Renal cortex interstitium (tissue), 11 donors: Measurements from ENCODE around the gene FBLN1. TPM values are rescaled to one million over a fixed set of nuclear protein-coding genes. Genes with fewer than 3 reads are reported as not detected.

ENCODE experiments used
- DNase-seq, 11 donors: peaks; one replicate each; pipeline ENCODE4 v3.0.0-alpha.2; 2013; ENCODE audit warnings: low read depth in 9 of 11, low spot score in 4 of 11; ENCODE audit errors: extremely low read depth in 1 of 11
- polyA plus RNA-seq, 3 donors: library from polyadenylated mRNA; unstranded; fragments of 120-200 nt; gene quantifications; one replicate each; pipeline ENCODE4 v1.2.1, GENCODE V29; 2013; ENCODE audit not compliant: insufficient read length in 3 of 3

The FBLN1 gene
- polyA plus RNA-seq, 3 donors: 92.0 to 152 (median 95.5) TPM

DNA sequence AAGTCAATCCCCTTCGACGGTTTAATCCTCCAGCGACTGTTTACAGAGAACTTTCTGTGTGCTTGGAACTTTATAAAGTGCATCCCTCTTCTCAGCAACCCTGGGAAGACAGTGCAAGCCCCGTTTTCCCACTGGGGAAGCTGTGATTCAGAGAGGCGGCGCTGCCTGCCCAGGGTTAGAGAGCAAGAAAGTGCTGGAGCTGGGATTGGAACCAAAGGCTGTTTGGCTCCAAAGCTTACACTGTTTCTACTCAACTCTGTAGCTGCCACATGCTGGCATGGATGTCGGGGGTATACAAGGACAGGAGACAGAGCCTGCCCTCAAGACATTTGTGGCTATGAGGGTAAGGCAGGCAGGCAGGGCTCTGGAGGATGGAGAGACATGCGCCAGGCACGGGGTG is 13.0 kb downstream of the FBLN1 start:
- DNase-seq: no peak

DNA sequence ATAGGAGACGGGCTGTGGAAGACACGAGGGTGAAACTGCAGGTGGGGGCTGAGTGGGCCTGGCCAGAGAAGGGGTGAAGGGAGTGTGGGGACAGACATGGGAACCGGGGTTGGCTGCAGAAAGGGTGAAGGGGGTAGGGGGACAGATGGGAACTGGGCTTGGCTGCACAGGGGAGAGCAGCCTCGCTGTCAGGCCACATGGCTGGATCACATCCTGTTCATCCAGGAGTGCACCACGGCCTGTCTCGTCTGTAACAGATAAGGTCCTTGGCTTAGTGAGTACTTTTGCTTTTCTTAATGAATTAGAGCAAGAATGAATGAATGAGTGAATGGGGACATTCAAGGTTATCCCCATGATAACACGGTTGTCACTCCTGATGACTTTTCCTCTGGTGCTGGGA is 13.5 kb downstream of the FBLN1 start:
- DNase-seq: no peak

DNA sequence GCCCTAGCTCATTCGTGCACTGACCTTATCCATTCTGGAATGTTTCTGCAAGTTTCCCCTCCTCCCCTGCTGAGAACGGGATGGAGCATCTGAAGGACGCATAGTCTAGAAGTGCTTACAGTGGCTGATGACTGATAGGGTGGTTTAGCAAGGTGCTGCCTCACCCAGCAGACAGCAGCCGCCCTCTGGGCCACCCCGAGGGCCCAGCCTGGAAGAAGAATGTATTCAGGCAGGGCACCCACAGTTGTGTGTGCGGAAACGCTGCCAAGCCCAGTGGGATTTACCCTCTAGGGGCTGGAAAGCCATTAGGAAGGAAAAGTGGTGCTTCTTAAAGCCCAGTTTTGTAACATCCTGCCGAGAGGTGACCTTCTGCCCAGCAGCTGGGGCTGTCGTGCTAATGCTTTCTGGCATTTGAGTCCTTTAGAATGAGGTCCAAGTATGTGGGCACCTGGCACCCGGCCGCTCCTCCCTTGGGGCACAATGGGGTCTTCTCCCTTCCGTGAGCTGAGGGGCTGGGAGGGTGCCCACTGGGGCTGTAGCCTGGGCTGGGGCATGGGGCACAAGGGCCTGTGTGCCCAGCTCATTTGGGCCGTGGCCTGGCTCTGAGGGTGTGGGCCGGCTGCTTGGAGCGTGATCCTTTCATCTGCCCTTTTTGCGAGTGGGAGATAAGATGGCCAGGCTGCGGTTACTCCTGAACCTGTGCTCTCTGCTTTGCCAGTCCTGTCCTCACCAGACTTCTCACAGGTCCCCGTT is 14.4 kb downstream of the FBLN1 start:
- no peak for DNase-seq

DNA sequence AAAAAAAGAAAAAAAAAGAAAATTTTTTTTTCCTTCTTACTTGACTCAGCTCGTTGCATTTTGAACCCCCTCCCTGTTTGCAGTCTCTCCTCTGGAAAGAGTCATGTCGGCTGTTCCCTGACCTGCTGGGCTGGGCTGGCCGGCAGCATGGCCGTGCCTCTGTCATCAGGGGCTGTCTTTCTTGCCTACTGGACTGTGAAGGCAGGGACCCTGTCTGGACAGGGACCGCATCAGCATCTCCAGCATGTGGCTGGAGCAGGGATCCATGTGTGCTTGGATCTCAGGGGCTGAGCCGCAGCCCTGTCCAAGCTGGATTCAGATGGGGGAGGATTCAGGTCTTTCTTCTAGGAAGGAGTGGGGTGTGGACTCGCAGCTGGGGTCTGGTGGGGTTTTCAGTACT is 15.5 kb downstream of the FBLN1 start:
- no peak for DNase-seq

DNA sequence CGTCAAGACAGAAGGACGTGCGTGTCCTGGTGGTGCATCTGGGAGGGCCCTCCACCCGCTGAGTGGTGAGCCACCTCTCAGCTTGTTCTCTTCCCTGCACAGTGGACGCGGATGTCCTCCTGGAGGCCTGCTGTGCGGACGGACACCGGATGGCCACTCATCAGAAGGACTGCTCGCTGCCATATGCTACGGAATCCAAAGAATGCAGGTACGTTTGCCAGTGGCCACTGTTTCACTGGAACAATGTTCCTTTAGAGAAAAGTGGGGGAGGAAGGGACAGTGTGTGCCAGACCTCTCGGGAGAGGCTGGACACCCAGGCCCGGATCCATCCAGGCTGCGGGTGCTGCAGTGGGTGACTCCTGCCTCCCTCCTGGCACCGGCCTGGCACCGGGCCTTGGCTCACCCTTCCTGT is 15.9 kb downstream of the FBLN1 start:
- DNase-seq: no peak

DNA sequence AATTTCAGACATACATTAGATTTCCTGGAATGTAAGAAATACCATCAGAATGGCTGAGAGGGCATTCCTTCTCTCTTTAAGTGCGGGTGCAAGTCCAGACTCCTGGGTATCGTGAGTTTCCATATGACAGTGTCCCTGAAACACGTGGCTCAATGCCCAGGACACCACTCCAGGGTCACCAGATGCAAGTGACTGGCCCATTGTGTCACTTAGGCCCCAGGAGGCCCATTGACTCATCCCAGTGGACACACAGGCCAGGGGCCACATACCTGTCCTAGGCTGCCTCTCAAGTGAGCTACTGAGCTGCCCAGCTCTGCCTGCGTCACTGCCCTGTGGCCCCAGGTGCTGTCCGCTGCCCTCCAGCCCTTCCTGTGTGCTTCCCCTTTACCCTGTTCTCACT is 18.5 kb downstream of the FBLN1 start:
- DNase-seq: no peak

DNA sequence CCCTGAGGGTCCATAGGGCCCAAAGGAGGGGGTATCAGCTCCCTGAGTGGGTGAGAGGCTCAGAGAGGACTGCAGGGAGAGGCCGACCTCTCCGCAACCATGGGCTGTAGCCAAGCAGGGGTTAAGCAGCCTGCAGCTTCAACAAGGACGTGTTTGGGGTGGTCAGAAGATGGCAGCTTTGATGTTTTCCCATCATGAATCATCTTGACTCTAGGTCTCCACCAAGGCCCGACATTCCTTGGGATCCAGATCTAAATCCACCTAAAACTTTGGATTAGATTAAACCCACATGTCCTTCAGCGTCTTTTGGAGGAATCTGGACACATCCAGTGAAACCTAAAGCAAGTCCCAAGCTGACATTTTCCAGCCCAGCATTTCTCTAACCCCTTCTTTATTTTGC is 19.8 kb downstream of the FBLN1 start:
- no peak for DNase-seq

DNA sequence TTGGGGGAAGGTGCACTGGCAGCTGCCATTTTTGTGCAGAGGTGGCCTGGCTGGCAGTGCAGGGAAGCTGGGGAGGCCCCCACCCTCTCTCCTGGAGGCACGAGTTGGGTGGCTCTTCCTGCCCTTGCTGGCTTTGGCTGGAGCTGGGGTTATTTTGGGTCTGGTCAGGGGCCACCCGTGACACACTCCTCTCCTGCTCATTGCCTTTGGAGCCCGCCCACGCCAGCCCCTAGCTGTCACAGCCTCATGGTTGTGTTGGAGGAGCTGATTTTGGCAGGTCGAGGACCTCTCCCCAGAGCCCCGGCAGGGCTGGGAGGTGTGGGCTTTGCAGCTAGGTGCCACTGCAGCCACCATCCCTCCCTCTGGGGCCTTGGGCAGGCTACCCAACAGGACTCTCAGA is 21.5 kb downstream of the FBLN1 start:
- DNase-seq: no peak

DNA sequence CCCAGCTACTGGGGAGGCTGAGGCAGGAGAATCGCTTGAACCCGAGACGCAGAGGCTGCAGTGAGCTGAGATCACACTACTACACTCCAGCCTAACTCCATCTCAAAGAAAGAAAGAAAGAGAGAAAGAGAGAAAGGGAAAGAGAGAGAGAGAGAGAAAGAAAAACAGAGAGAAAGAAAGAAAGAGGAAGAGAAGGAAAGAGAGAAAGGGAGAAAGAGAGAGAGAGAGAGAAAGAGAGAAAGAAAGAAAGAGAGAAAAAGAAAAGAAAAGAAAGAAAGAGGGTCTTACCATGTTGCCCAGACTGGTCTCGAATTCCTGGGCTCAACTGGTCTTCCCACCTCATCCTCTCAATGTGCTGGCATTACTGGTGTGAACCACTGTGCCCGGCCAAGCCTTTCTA is 22.3 kb downstream of the FBLN1 start:
- no peak for DNase-seq

DNA sequence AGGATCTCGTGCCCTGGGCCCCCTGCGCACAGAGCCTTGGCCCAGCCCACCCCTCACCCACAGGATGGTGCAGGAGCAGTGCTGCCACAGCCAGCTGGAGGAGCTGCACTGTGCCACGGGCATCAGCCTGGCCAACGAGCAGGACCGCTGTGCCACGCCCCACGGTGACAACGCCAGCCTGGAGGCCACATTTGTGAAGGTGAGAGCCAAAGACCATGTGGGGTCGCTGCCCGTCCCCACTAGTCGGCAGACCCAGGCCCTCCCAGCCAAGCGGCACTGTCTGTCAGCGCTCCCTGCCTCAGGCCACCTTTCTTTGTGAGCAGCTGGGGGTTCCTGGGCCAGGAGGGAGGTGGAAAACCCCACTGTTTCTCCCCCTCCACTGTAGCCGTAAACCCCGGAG is 22.8 kb downstream of the FBLN1 start:
- no peak for DNase-seq

DNA sequence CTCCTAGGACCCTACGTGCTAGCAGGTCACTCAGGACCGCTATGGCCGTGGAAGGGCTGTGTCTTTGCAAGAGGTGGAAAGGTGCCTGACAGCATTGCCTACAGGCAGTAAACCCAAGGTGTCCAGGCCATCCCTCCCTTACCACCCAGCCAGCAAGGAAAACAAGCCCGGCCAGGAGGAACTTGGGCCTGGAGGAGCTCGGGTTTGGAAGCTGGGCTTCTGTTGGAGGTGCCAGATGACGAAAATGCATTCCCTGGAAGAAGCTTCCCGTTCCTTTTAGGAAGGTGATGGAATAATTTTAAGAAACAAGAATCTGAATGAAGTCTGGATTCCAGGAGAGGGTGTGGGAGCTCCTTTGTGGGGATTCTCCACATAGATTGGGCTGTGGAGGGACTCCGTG is 23.6 kb downstream of the FBLN1 start:
- DNase-seq: no peak

DNA sequence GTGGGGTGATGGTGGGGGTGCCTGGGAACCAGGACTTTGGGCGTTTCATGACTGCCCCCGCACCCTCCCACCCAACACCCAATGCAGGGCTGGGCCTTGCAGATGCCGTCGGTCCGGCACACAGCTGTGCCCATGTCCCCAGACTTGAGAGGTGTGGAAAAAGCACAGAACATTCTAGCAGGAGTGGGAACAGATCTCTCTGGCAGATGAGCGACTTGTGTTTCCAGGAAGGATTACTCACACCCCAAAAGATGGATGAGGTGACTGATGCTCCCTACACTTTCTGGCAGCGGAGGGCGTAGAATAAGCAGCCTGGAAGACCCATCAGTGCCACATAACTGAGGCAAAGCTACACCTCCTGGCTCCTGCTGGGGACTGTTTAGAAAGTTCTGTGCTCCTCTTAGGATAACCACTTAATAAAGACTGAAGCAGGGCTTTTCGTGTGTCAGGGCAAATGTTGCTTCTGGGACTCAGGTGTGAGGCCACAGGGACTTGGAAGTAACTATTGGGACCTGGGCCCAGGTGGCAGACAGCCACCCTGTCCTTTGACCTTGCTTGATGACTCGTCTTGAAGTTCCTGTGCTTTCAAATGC is 24.2 kb downstream of the FBLN1 start:
- DNase-seq: no peak

DNA sequence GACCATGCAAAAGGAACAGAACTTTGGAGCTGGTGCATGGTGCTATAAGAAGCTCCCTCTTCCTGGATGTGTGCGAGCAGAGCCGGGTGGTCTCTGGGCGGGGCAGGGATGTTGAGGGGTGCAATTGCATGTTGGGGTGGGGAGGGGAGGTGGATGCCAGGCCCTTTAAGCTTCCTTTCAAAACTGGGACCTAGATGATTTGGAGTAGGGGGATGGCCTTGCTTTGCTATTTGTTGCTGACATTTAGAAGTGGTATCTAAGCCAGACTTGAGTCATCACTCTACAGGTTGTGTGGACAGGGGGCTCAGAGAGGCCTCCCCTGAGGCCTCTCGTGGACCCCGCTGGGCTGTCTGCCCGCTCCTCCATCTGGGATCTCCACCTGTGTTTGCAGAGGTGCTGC is 24.8 kb downstream of the FBLN1 start:
- DNase-seq: no peak

DNA sequence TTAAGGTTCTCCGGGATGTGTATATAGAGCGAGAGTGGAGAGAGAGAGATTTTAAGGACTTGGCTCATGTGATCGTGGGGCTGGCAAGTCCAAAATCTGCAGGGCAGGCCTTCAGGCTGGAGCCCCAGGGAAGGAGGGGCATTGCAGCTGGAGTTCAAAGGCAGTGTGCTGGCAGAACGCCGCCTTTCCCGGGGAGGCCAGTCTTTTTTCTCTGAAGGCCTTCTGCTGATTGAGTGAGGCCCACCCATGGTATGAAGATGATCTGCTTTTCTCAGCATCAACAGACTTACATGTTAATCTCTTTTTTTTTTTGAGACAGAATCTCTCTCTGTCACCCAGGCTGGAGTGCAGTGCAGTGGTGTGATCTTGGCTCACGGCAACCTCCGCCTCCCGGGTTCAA is 25.4 kb downstream of the FBLN1 start:
- DNase-seq: no peak

DNA sequence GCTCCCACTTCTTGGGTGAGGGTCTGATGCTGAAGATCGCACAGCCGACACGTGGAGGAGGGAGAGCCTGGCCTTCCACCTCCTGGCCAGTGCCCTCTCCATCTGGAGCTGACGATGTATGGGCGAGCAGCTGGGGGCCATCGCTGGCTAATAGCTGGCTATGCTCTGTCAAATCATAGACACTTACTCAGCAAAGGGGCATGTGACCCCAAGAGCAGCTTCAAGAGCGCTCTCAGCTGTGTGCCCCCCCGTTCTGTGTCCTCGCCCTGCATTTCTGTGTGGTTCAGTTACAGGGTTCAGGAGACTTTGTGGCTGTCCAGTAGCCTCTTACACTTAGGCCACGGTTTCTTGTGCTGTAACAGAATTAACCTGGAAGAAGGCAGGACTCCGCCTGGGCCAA is 26.4 kb downstream of the FBLN1 start:
- DNase-seq: no peak

DNA sequence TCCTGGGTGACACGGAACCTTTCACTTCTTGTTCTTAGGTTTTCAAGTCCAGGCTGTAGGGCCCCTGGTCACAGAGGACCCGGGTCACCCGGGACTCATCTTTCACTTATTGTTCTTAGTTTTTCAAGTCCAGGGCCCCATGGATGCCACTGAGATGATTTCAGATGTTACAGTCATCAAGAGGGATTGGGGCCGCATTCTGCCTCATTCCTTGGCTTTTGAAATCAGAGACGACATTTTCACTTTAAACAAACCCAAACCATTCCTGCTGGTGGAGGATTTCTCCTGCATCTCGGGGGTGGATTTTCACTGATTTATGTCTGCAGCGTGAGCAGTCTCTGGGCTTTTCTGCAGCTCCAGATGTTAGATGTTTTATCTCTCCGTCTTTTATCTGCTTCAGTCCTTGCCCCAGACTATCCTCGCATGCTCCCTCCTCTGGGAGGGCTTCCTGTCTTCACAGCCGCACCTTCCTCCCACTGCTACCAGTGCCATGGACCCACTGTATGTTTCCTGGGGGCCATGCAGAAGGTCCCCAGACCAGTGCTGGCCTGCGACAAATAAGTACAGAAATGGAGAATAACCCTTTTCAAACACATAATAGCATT is 27.4 kb downstream of the FBLN1 start:
- no peak for DNase-seq

DNA sequence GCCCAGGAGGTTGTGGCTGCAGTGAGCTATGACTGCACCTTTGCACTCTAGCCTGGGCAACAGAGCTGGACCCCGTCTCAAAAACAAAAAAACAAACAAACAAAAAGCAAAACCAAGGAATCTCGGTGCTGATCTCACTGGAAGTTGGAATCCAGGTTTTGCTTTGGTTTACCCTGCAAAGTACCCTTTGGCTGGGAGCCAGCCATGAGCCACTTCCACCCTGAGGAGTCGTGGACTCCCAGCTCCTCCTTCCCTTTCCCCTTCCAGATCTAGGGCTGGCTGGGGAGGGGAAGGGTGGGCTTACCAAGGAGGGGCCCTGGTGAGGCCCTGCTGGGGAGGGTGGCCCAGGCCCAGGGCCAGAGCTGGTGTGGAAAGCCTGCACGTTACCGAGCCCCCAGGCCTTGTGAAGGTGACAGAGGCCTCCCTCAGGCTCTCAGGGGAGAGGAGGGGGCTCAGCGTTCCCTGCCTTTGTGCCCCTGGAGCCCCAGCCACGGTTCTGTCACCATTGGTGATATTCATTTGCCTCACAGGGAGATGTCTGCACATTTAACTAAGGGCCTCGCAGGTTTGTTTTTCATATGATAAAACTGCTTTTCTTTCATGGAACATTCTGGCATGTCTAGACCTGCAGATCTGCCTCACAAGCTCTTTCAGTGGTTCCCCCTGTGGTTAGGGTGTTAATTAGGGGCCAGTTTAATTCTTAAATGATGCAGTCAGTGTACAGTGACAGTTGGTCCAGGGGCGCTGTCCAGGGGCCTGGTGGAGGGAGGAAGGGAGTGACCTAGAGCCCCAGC is 29.0 kb downstream of the FBLN1 start:
- DNase-seq: no peak

DNA sequence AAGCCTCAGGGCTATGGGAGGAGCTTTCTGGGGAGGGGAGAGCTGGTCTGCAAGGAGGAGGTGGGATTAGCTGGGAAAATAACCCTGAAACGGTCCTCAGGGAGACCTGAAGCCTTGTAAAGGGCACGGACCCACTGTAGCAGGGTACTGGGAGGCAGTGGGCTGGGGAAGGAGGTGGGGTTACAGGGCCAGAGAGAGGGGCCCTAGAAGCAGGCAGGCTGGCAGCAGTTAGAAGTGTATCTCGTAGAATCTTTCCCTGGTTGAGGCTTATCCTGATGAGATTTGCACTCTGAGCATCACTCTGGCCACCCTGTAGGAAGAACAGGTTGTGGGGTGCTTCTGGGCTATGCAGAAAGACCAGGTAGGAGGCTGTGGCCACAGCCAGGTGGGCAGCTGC is 29.6 kb downstream of the FBLN1 start:
- no peak for DNase-seq

DNA sequence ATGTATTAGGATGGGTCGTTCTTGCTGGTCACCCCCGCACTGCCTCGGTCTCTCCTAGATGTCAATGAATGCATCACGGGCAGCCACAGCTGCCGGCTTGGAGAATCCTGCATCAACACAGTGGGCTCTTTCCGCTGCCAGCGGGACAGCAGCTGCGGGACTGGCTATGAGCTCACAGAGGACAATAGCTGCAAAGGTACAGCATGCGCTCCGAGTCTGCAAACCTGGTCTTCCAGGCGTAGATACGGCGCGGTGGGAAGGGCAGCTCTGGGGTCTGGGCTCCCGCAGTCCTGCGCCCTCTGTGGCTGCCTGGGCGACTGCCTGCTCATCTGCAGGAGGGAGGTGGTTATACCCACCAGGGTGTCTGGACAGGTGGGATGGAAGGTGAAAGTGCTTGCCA is 31.0 kb downstream of the FBLN1 start:
- DNase-seq: no peak
